GM18909 (cell line): ENCODE results near the gene LDLRAD4.
A peak's percentile ranks its signal among the peaks of the same experiment; 100 is the strongest.

ENCODE experiments used
- ATAC-seq: cut with Tn5 transposase; IDR thresholded peaks from one replicate; pipeline ENCODE4 v1.9.1; 2021; ENCODE audit warnings: mild to moderate bottlenecking; ENCODE audit not compliant: unreplicated experiment, poor library complexity

The LDLRAD4 gene

GRCh38 chr18:13279181-13280069, 60.9 kb downstream of the LDLRAD4 start:
- peak; percentile 77 for ATAC-seq

- no peak for ATAC-seq
These were observed 61.7 kb downstream of the LDLRAD4 start for GRCh38 chr18:13280070-13280795.

GRCh38 chr18:13281406-13281805, 62.8 kb downstream of the LDLRAD4 start:
- ATAC-seq = no peak

- no peak for ATAC-seq
These were observed 65.2 kb downstream of the LDLRAD4 start for GRCh38 chr18:13283746-13284145.

GRCh38 chr18:13284330-13285027, 65.9 kb downstream of the LDLRAD4 start:
- no peak for ATAC-seq

- no peak for ATAC-seq
These were observed 67.3 kb downstream of the LDLRAD4 start for GRCh38 chr18:13285874-13286273.

- ATAC-seq = no peak
These were observed 68.0 kb downstream of the LDLRAD4 start for GRCh38 chr18:13286456-13287125.

- ATAC-seq = no peak
These were observed 68.8 kb downstream of the LDLRAD4 start for GRCh38 chr18:13287372-13287771.

- ATAC-seq = no peak
These were observed 70.1 kb downstream of the LDLRAD4 start for GRCh38 chr18:13288509-13289133.

- no peak for ATAC-seq
These were observed 71.1 kb downstream of the LDLRAD4 start for GRCh38 chr18:13289481-13290205.

- no peak for ATAC-seq
These were observed 72.3 kb downstream of the LDLRAD4 start for GRCh38 chr18:13290856-13291271.

GRCh38 chr18:13291299-13291698, 72.7 kb downstream of the LDLRAD4 start:
- ATAC-seq = no peak

GRCh38 chr18:13291745-13292447, 73.3 kb downstream of the LDLRAD4 start:
- ATAC-seq = no peak

GRCh38 chr18:13292736-13293135, 74.2 kb downstream of the LDLRAD4 start:
- ATAC-seq = no peak

- ATAC-seq = no peak
These were observed 75.7 kb downstream of the LDLRAD4 start for GRCh38 chr18:13294309-13294708.

GRCh38 chr18:13295894-13296293, 77.3 kb downstream of the LDLRAD4 start:
- no peak for ATAC-seq

- ATAC-seq = no peak
These were observed 78.5 kb downstream of the LDLRAD4 start for GRCh38 chr18:13296867-13297574.

- no peak for ATAC-seq
These were observed 79.7 kb downstream of the LDLRAD4 start for GRCh38 chr18:13298262-13298661.
